KOPT-K1 (cell line): Measurements from ENCODE around the gene EIF2D.
"Not testable (repeated sequence)": the region's sequence is repeated elsewhere in the genome, so short reads cannot be mapped to it uniquely, and the experiment has no call there.

ENCODE experiments used
- H3K27ac ChIP-seq: fragments of 200-600 bp; sonication (generic); 2 replicates; pipeline ENCODE4 v1.5.1; 2016; ENCODE audit warnings: antibody characterized with exemption, mild to moderate bottlenecking, low read depth, low read length; ENCODE audit not compliant: poor library complexity, severe bottlenecking
- H3K36me3 ChIP-seq: fragments of 200-600 bp; sonication (generic); 2 replicates; pipeline ENCODE4 v1.5.1; 2017; ENCODE audit warnings: antibody characterized with exemption, mild to moderate bottlenecking, low read length, moderate library complexity; ENCODE audit not compliant: insufficient read depth
- H3K9me3 ChIP-seq: fragments of 200-600 bp; sonication (generic); 2 replicates; pipeline ENCODE4 v1.5.1; 2017; ENCODE audit warnings: antibody characterized with exemption, low read length, mild to moderate bottlenecking; ENCODE audit not compliant: insufficient read depth, poor library complexity, severe bottlenecking

The EIF2D gene

GRCh38 chr1:206647224-206647623, 35.0 kb upstream of the EIF2D start:
- H3K27ac ChIP-seq = no peak overlapping the region
- H3K9me3 ChIP-seq = no peaks in the 10 kb centered on the region
- H3K36me3 ChIP-seq = peaks cover 67% of the 10 kb centered on the region

DNA sequence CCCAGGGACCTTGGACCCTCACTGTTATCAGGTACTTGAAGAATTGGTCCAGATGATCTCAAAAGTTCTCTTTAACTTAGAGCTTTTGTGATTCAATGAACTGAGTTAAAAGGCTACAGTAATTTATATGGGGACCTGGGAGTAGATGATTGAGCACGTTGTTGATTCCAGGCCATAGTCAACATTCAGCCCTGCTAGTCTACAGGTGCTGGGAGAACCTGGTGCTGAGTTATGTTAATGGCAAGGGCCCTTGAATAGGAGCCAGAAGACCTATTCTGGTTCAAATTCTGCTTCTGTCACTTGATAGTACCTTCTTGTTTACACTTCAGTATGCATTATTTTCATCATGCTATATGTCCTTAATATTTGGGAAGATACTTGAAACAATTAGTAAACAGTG, 34.2 kb upstream of the EIF2D start:
- H3K9me3 ChIP-seq = no peaks in the 10 kb centered on the region
- H3K27ac ChIP-seq = no peak overlapping the region
- H3K36me3 ChIP-seq = peaks cover 61% of the 10 kb centered on the region

DNA sequence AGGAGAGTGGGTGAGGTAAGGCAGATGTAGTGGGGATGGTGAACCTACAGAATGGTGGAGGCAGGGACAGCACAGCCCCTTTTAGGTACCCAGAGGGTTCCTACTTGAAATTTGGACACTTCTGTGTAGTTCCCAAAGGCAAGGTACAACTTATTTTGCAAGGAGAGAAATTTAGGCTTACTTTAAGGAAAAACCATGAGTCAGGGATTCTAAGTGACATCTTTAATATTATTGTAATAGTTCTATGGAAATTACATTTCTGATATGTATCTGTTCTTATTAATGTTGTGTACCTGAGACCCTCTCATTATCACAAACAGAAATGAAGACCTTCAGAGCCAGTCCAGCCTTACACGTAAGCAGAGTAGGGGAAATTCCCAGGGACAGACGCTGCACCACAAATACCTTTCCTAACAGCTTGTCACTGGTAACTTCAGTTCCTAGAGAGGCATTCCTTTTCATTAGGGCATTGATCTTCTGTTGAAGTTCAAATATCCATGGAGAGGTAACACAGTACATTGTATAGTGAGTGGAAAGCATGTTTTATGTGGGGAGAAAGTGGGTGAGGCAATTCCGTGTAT, 30.9 kb upstream of the EIF2D start:
- Histone ChIP-seq H3K36me3 (peaks cover 64% of the 10 kb centered on the region), H3K9me3 (no peaks in the 10 kb centered on the region), H3K27ac (no peak overlapping the region)

- H3K27ac ChIP-seq, H3K9me3 ChIP-seq: not testable (repeated sequence)
- peaks cover 53% of the 10 kb centered on the region for H3K36me3 ChIP-seq
Measured at GRCh38 chr1:206642074-206642473, 29.8 kb upstream of the EIF2D start.

DNA sequence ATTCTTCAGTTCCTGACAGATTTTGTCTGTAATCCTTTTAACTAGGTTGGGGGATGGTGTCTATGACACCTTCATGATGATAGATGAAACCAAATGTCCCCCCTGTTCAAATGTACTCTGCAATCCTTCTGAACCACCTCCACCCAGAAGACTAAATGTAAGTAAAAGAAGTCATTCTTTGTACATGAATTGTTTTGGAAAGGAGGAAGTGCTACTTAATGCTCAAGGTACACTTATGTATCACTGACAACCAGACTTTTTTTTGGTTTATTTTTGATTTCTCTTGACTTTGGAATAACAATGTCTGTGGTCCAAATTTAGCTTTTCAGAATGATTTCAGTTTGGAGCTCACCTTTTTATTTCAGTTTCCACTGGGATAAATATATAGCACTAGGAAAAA, 25.3 kb upstream of the EIF2D start:
- H3K36me3 ChIP-seq = peaks cover 33% of the 10 kb centered on the region
- H3K9me3 ChIP-seq = no peaks in the 10 kb centered on the region
- no peak overlapping the region for H3K27ac ChIP-seq

GRCh38 chr1:206636671-206637070, 24.4 kb upstream of the EIF2D start:
- Histone ChIP-seq H3K9me3 (no peaks in the 10 kb centered on the region), H3K27ac (peak overlapping the region; percentile 68), H3K36me3 (peaks cover 33% of the 10 kb centered on the region)

DNA sequence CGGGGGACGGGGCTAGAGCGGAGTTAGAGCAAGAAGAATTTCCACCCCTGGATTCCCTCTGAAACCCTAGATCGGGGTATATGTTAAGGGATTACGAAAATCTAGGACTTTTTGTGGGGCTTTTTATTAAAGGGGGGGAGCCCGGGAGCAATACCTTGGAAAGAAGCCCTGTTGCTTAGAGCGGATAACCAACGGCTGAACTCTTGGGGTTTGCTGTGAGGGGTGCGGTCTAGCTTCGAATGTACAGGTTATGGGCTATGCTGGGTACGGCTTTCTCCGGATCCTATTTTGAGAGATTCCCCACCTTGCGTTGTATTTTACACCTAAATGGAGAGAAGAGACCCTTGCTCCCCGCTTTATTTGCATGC, 23.7 kb upstream of the EIF2D start:
- H3K36me3 ChIP-seq = peaks cover 27% of the 10 kb centered on the region
- no peaks in the 10 kb centered on the region for H3K9me3 ChIP-seq
- H3K27ac ChIP-seq = peak overlapping the region; percentile 68

DNA sequence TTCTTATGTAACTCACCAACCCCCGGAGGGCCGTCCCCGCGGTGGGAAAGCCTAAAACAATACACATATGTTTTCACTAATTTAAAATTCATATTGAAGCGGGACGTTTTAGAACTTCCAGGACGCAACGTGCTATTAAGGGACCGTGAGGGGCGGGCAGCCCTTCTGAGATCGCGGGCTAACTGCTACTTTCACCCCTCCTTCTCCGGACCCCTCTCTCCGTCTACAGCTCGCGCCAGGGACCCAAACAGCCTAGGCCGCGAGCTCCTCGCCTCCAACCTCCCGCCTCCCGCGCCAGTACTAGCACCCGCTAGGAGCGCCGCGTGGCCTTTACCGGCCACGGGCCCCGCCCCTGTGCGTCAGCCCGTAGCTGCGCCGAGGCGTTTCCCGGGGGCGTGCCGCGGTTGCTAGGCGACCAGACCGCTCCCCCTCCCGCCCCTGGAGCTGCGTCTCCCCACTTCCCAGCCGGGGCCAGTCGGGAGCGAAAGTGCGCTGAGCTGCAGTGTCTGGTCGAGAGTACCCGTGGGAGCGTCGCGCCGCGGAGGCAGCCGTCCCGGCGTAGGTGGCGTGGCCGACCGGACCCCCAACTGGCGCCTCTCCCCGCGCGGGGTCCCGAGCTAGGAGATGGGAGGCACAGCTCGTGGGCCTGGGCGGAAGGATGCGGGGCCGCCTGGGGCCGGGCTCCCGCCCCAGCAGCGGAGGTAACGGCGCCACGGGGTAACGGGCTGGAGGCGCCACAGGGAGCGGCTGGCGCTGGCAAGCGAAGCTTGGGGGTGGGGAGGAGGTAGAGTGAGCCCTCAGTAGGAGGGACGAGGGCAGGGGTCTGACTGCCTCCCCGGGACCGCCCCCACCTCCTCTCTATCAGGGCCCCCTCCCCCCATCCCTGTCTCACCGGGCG, 23.1 kb upstream of the EIF2D start, which contains the start of gene DYRK3:
TSS of gene DYRK3 (plus strand) at position 457 of the 898 bp plus-strand sequence. CDS start at position 625, 168 bp downstream.
- peak within 1 kb of the TSS; percentile 68 for H3K27ac ChIP-seq
- H3K9me3 ChIP-seq = no peaks in the 10 kb centered on the region
- peaks cover 22% of the 10 kb centered on the region for H3K36me3 ChIP-seq

DNA sequence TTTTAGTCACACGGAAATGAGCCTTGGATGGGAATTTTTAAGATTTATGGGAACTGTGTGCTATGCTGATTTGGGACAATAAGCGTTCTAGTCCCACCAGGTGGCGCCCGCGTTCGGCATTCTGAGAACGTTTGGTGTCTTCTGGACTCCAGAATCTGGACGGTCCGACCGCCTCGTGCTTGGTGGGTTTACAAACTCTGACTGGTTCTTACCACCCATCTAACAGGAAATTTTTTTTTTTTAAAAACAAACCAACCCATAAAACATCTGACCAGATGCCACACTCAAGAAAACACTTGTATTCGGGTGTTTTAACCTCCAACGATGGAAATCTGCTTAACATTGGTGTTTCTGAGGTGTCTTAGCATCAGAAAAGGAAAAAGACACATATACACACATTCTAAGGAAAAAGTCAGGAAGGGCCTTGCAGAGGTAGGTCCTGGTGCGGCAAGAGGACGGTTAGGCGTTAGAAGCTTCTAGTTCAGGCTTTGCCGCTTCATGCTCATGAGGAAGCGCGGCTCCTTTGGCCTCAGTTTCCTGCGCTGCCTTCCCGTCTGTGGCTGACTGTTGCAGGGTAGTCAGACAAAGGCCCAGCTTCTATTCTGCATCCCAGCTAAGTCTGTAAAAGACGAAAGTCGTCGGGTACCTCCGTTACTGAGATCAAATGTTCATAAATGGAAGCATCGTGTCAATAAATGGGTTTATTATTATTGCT, 22.3 kb upstream of the EIF2D start:
- H3K9me3 ChIP-seq = no peaks in the 10 kb centered on the region
- peak overlapping the region; percentile 68 for H3K27ac ChIP-seq
- peaks cover 14% of the 10 kb centered on the region for H3K36me3 ChIP-seq

- Histone ChIP-seq H3K36me3 (peaks cover 6% of the 10 kb centered on the region; the same call in 1 of the 2 replicates), H3K27ac (no peak overlapping the region), H3K9me3 (no peaks in the 10 kb centered on the region)
Measured at GRCh38 chr1:206633708-206634121, 21.4 kb upstream of the EIF2D start.

GRCh38 chr1:206631085-206631509, 18.8 kb upstream of the EIF2D start:
- H3K9me3 ChIP-seq = peaks cover 13% of the 10 kb centered on the region
- no peaks in the 10 kb centered on the region for H3K36me3 ChIP-seq
- H3K27ac ChIP-seq = no peak overlapping the region

GRCh38 chr1:206628916-206629315, 16.7 kb upstream of the EIF2D start:
- no peaks in the 10 kb centered on the region for H3K36me3 ChIP-seq
- H3K9me3 ChIP-seq = peaks cover 13% of the 10 kb centered on the region
- H3K27ac ChIP-seq = no peak overlapping the region

DNA sequence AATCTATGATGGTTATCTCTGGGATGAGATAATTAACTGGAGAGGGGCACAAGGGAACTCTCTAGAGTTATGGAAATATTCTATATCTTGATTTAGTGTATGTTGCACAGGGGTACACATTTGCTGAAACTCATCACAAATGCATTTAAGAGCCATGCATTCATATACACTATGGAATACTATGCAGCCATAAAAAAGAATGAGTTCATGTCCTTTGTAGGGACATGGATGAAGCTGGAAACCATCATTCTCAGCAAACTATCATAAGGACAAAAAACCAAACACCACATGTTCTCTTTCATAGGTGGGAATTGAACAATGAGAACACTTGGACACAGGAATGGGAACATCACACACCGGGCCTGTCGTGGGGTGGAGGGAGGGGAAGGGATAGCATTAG, 14.1 kb upstream of the EIF2D start:
- not testable (repeated sequence) for H3K27ac ChIP-seq, H3K36me3 ChIP-seq
- peaks cover 13% of the 10 kb centered on the region for H3K9me3 ChIP-seq

GRCh38 chr1:206609229-206609991, 2.9 kb downstream of the EIF2D start:
- no peak overlapping the region for H3K27ac ChIP-seq
- no peaks in the 10 kb centered on the region for H3K9me3 ChIP-seq
- peaks cover 47% of the 10 kb centered on the region for H3K36me3 ChIP-seq
